Measurements from ENCODE around the gene ZNF212.

The ZNF212 gene

DNA sequence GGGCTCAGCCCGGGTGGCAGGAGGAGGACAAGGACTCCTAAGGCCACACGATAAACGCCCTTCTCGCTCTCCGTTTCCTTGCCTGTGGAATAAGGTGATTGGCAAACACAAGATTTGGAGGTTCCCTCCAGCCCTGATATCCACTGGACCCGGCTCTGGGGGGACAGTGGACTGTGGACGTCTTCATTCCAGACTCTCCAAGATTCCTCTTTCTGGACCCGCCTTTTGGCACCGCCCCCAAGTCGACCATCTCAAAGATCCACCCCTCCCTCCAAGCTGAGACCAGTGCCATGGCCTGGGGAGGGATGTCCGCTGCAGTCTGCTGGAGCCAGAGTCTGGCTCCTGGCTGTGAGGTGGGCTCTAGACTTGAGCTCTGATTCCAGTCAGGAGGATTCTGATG lies 46.2 kb downstream of the ZNF212 start:
- no peak for DNase-seq (ENCODE audit: low read depth)

DNA sequence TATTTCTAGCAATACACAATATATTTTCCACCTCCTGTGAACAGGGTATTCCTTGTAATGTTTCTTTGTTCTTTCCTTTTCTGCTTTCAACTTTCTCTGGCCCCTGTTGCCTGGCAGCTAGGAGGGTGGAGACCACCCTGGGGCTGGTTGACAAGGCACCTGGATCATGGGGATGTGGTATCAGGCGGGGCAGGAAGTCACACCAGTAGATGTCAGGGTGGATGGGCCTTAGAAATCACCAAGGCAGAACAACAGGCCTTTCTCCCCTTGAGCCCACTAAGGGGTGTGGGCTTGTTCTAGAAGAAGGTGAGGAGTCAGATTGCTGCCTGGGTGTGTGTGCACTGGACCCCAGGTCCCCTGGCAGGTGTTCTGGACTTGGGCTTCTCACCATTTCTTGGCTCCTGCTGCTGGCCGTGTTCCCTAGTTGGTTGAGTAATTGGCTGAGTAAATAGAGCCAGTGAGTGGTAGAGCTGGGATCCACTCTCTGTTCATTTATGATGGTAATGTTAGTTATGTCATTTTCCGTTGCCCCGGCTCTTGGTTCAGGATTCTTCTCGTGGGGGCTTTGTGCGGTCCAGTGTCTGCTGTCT lies 47.5 kb downstream of the ZNF212 start:
- no peak for DNase-seq (ENCODE audit: low read depth)

DNA sequence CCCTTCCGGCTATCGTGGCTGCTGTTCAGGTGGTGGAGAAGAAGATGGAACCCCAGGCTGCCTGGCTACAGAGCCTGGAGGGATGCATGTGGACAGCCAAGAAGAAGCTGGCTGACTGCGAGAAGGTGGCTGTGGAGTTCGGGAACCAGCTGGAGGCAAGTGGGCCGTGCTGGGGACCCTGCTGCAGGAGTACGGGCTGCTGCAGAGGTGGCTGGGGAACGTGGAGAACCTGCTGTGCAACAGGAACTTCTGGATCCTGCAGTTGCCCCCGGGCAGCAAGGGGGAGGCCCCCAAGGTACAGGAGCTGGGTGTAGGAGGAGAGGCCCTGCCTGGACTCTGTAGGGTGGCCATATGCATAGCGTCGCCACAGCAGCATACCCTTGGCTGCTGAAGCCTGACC lies 48.2 kb downstream of the ZNF212 start:
- no peak for DNase-seq (ENCODE audit: low read depth)

GRCh38 chr7:149289262-149289661 lies 49.8 kb downstream of the ZNF212 start:
- no peak for DNase-seq (ENCODE audit: low read depth)

- no peak for DNase-seq (ENCODE audit: low read depth)
These were observed 50.4 kb downstream of the ZNF212 start for GRCh38 chr7:149289856-149290255.

GRCh38 chr7:149291036-149291780 lies 51.8 kb downstream of the ZNF212 start:
- no peak for DNase-seq (ENCODE audit: low read depth)

DNA sequence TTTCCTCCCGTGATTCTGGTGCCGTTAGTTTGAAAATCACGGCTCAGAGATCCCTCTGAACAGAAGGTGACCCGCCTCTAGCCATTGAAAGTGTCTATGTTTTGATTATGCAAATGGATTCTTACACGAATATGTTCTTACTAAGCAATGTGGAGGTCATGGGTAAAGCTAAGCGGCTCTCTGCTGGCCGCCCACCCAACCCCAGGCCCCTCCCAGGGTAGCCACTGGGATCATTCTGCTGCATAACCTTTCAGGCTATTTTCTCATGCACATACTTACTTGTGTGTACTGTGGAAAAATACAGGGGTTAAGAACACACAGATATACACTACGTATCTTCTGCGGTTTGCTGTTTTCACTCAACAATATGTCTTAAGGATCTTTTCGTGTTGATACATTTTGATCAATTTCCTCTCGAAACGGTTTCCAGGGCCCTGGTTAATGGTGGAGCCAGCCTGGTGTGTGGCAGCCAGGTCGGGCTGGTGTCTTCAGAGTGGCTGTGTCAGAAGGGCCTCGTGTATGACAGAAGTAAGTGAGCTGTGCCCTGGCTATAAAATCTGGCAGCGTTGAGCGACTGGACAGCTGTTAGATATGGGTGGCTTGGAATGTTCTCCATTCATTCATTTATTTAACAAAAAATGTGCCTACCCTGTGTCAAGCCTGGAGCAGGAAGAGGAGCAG lies 52.5 kb downstream of the ZNF212 start:
- DNase-seq (ENCODE audit: low read depth), result no peak

DNA sequence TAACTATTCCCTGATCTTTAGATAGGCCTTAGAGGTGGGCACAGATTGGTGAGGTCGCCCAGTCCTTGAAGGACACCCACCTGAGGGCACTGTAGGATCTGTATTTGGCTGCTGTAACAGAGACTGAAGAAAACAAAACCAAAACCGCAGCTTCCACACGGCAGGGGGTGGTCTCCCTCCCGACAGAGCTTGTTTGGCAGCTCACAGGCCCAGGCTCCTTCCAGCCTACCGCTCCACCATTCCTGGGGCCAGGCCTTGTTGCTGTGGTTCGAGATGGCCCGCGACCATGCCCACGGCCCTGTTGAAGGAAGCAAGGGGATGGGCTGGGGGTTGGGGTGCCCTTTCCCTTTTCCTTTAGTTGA lies 53.0 kb downstream of the ZNF212 start:
- no peak for DNase-seq (ENCODE audit: low read depth)

- no peak for DNase-seq (ENCODE audit: low read depth)
These were observed 53.9 kb downstream of the ZNF212 start for GRCh38 chr7:149293338-149293737.

GRCh38 chr7:149293946-149294633 lies 54.6 kb downstream of the ZNF212 start:
- no peak for DNase-seq (ENCODE audit: low read depth)

DNA sequence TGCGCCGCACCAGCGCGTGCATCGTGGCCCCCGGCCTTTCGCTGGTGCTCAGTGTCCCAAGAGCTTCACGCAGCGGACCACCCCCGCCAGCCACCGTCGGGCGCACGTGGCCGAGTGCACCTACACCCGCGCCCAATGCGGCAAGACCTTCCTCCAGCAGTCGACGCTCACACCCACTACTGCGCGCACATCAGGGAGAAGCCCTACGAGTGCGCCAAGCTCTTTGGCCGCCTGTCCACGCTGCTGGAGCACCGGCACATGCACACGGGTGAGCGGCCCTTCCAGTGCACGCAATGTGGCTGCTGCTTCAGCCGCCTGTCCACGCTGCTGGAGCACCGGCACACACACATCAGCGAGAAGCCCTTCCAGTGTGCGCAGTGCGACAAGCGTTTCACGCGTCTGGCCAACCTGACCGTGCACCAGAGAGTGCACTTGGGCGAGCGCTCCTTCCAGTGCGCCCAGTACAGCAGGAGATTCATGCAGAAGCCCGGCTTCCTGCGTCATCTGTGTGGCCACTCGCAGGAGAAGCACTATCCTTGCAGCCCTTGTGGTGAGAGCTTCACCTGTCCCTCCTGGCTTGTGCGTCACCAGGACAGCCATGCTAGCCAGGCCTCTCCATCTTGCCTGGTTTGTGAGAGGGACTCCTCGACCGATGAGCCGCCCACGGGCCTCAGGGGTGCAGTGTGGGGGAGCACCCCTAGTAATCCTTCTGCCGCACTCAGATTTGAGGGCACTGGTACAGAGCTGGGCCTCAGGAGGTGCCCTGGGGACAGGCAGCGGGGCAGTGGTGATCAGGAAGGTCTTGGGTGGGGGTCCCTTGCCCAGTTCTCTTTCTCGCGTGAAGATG lies 55.4 kb downstream of the ZNF212 start:
- no peak for DNase-seq (ENCODE audit: low read depth)

- no peak for DNase-seq (ENCODE audit: low read depth)
These were observed 56.0 kb downstream of the ZNF212 start for GRCh38 chr7:149295481-149295850.

DNA sequence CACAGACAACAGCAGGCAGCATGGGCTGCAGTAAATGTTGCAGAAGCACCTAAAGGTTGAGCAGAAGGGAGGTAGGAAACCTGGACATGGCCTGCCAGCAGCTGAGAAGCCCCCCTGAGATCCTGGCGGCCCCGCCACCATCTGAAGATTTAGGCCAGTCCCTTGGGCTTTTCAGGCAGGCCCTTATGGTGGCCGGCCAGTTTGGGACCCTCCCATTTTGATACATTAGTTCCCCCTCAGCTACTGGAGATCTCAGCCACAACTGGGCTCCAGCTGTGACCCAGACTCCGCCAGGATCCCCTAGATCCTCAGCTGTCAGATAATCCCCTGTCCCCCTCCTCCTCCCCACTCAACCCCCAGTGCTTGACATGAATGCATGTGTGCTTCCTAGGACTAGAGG lies 56.9 kb downstream of the ZNF212 start:
- DNase-seq (ENCODE audit: low read depth), result no peak

DNA sequence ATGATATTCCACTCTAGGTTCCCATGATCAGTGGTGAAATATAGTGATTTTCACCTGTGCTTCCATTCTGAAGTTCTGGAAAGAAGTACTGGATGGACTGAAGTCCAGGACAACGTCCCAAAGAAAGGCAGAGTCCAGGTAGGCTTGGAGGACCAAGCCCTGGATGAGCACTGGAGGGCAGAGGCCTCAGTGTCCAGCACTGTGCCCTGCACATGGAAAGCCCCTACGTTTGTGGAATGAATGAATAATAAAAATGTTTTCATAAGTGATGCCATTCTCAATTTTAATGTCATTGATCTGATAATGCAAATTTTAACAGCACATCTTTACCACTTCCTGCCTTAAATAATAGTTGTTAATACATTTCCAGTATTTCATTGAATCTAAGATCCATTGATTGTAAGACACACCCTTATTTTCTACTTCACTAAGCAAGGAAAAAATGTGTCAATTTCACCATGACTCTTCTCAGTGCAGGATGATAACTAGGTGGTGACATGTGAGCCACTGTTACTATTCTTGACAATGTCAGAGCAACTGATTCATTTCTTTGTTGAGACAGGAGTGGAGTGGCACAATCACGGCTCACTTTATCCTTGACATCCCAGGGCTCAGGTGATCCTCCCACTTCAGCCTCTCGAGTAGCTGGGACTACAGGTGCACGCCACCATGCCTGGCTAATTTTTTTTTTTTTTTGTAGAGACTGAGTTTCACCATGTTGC lies 57.7 kb downstream of the ZNF212 start:
- DNase-seq (ENCODE audit: low read depth), result no peak

DNA sequence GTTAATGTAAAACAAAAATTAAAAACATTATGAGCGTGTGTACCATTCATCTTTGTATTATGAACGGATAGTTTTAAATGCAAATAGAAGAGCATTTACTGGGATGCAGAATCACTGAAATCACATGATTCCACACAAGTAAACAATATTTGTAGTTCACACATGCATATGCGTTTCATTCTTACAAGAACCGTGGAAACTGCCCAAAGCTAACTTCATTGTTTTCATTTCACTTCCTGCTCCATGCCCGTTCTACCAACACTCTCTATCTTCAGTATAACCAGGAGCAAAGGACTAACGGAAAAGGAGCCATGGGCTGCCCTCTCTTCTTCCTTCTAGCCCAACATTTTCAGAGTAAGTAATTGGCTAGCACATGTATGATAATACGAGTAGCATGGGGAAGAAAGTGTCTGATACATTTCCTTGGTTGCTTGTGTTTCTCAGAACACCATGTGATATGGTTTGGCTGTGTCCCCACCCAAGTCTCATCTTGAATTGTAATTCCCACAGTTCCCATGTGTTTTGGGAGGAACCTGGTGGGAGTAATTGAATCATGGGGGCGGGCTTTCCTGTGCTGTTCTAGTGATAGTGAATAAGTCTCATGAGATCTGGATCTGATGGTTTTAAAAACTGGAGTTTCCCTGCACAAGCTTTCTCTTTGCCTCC lies 61.3 kb downstream of the ZNF212 start:
- no peak for DNase-seq (ENCODE audit: low read depth)

DNA sequence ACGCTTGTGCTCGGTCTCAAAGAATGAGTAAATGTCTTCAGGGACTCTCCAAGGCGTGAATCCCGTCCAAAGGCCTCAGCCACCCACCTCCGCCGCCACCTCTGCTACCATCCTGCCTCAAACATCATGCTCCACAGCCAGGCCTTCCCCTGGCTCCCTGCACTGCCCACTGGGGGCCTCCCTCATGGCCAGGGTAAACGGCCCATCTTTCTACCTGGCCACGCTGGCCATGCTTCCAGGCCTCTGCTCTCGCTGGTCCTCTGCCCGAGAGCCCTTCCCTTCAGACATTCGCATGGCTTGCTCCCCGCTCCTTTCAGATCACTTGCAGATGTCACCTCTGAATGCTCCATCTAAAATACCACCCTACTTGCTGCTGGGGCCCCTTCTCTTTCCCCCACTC lies 62.8 kb downstream of the ZNF212 start:
- no peak for DNase-seq (ENCODE audit: low read depth)

DNA sequence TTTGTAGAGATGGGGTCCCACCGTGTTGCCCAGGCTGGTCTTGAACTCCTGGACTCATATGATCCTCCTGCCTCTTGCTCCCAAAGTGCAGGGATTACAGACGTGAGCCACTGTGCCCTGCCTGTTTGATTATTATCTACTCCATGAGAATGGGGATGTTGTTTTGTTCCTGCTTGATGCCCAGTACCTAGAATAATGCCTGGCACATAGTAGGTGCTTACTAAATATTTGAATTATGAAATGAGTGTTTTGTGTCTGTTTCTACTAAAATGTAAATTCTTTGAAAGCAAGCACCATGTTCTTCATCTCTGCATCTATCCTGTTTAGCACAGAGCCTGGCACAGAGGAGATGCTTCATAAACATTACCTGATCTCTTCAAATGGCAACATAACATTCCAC lies 63.4 kb downstream of the ZNF212 start:
- no peak for DNase-seq (ENCODE audit: low read depth)

DNA sequence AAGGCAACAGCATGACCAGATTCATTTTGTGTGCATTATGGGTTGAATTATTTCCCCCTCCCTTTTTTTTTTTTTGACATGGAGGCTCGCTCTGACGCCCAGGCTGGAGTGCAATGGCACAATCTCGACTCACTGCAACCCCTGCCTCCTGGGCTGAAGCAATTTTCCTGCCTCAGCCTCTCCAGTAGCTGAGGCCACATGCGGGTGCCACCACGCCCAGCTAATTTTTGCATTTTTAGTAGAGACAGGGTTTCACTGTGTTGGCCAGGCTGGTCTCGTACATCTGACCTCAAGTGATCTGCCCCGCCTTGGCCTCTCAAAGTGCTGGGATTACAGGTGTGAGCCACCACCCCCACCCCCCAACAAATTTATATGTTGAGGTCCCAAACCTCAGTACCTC lies 64.6 kb downstream of the ZNF212 start:
- no peak for DNase-seq (ENCODE audit: low read depth)

All from stimulated activated CD8-positive, alpha-beta memory T cell treated with anti-CD3 and anti-CD28 coated beads, Interleukin-12 subunit alpha, Interleukin-12 subunit beta, amount 100 ng/mL, for 4 hours (primary cell).